GM12801 (cell line): ENCODE measurements around the gene SNRPB.

ENCODE experiments used
- TF ChIP-seq, protein P1 (sequence below): IDR thresholded peaks from one replicate; pipeline ENCODE4 v1.5.1; 2011; ENCODE audit warnings: control low read depth; ENCODE audit not compliant: insufficient read length; ENCODE audit errors: extremely low read depth

SNRPB gene

DNA sequence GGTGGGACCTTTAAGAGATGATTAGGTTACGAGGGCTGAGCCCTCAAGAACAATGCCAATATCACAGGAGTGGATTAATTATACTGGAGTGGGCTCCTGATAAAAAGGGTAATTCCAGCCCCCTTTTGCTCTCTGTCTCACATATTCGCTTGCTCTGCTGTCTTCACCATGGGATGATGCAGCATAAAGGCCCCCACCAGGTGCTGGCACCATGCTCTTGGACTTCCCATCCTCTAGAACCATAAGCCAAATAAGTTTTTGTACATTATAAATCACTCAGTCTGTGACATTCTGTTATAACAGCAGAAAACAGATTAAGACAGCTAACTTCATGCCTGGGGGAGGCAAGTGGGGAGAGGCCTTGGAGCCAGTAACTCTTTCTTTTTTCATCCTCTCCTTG, 9.8 kb upstream of the SNRPB start:
- TF ChIP-seq, protein P1, sequence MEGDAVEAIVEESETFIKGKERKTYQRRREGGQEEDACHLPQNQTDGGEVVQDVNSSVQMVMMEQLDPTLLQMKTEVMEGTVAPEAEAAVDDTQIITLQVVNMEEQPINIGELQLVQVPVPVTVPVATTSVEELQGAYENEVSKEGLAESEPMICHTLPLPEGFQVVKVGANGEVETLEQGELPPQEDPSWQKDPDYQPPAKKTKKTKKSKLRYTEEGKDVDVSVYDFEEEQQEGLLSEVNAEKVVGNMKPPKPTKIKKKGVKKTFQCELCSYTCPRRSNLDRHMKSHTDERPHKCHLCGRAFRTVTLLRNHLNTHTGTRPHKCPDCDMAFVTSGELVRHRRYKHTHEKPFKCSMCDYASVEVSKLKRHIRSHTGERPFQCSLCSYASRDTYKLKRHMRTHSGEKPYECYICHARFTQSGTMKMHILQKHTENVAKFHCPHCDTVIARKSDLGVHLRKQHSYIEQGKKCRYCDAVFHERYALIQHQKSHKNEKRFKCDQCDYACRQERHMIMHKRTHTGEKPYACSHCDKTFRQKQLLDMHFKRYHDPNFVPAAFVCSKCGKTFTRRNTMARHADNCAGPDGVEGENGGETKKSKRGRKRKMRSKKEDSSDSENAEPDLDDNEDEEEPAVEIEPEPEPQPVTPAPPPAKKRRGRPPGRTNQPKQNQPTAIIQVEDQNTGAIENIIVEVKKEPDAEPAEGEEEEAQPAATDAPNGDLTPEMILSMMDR, result no peak

DNA sequence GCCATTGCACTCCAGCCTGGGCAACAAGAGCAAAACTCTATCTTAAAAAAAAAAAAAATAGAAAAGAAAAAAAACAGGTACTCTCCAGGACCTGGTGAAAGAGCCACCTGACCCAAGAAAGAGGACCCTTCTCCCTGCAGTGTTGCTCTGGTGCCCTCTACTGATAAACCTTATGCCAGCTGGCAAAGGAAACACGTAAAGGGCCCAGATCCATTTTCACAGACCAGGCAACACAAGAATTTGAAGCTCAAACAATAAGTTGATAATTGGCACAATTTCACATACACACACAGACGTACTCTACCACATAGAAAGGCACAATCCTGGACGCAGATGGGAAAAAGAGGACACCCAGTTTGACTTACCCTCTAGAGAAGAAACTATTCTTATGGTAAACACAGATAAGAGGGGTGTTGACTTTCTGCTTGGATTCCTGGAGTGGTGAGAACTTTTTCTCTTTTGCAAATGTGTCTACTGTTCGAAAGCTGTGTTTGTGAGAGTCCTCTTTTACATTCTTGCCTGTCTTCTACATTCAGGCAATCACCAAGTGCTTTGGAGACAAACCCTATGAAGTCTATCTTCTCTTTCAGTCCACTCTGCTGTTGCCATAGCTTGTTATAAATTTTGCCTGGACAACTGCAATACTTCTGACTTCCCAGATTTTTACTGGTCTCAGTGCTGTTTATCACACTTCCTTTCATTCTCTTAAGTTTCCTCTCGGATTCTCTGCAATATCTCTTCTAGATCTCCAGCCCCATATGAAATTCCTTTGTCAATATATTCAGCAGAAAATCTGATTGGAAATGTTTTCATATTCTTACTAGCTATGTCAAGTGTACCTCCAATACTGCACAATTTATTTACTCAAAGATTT, 6.4 kb upstream of the SNRPB start:
- TF ChIP-seq, protein P1, result no peak

DNA sequence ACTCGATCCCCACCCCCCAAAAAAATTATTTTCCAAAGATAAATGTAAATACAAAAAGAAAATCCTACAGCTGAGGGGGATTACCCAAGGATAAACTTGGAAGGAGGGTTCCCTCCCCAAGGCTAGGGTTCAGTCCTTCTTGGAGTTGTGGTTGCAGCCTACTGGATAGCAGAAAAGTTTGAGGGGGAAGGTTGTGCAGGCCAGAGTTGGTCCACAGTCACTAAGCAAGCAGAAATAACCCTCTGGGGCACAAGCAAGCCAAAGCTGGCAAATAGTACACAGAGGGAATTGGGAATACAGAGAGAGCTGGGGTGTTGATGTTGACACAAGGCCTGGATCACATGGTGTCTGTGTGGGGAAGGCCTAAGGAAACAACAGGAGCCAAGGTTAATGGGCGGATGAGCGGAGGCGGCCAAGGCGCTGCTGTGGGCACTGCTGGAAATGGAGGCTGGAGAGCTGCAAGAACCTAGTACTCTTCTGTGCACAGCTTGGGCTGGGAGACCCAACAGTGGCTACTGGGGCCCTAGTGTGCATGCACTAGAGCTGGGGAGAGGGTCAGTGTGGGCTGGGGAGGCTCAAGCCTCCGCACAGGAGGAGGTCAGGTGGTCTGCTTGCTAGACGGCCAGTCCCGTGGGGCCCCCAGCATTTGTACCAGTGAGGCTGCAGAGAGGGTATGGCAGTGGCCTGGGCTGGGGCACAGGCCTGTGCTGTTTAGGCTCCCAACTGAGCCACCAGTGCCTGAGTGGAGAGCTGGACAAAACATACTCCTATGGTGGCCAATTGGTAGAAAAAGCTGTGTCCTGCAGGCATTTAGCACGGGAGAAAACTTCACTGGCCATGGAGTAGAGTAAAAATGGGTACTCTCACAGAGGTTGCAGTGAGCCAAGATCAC, 5.5 kb upstream of the SNRPB start:
- TF ChIP-seq, protein P1, result no peak

DNA sequence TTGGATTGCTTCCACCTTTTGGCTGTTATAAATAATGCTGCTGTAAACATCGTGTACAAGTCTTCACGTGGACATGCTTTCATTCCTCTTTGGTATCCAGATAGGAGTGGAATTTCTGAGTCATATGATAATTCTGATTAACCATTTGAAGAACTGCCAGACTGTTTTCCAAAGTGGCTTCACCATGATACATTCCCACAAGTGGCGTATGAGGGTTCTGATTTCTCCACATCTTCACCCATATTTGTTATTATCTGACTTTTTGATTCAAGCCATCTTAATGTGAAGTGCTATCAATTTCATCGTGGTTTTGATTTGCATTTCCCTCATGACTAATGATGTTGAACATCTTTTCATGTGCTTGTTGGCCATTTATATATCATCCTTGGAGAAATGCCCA, 2.9 kb upstream of the SNRPB start:
- TF ChIP-seq, protein P1, result no peak

DNA sequence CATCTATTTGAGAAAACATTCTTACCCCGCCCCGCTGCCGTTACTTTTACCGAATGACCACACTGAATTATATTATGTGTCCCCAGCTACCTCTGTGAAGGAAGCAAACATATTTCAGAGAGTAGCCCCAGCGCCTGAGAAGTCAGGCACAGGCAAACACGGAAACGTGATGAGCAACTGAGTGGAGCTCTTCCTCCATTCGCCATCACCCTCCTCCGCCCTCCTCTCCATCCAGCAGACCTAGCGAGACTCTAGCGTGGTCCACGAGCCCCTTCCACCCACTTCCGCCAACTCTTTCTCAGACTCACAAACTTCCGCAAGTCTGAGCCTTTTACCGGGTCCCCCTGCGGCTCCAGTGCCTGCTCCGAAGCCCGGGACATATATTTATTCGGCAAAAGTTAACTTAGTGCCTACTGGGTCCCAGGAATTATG, 582 bp downstream of the SNRPB start:
- TF ChIP-seq, protein P1, result no peak

DNA sequence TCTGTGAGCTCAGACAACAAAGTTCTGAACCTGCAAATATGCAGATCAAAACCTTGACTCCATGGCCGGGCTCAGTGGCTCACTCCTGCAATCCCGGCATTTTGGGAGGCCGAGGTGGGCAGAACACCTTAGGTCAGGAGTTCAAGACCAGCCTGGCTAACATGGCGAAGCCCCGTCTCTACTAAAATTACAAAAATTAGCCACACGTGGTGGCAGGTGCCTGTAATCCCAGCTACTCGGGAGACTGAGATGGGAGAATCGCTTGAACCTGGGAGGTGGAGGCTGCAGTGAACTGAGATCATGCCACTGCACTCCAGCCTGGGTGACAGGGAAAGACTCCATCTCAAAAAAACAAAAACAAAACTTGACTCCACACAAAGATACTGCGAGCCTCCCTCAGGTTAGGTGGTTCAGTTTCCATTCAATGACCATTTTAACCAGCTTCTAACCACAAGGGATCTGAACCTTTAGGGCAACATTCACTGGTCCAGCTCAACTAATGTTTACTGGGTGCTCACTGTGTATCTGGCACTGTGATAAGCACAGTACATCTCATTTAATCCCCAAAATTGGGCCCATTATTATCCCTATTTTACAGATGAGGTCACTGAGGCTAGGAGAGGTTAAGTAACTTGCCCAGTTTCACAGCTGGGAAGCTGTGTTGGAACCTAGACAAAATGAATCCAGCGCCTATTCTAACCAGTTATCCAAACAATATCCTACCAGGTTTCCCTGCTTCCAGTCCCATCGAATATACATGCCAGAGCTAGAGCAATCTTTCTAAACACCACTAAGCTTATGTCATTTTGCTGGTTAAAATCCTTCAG, 1.8 kb downstream of the SNRPB start:
- TF ChIP-seq, protein P1, result no peak

DNA sequence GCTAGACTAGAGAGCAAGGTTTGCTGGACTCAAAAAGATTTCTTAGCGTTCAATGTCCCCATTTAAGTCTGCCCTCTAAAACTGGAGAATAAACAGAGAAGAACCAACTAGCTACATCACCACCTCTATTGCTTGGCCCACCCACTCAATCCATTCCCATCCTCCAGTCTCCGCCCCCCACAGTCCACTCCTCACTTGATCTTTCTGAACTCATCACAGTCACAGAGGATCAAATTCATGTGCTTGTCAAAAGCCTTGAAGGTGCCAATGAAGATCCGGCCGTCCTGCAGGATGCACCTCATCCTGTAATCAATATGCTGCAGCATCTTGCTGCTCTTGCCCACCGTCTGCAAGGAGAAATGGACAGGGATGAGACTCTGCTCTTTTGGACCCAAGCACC, 3.2 kb downstream of the SNRPB start:
- TF ChIP-seq, protein P1, result no peak
